B cell (primary cell): ENCODE results near the gene CACNB2.

Source experiments
- CTCF ChIP-seq: fragments of 200-600 bp; IDR thresholded peaks from one replicate; pipeline ENCODE4 v1.8.0; 2022; ENCODE audit warnings: antibody characterized with exemption, mild to moderate bottlenecking
- EZH2 ChIP-seq: IDR thresholded peaks from 2 replicates; pipeline ENCODE4 v1.6.1; 2012; ENCODE audit warnings: borderline replicate concordance, low read depth, mild to moderate bottlenecking, moderate library complexity, low read length; ENCODE audit not compliant: insufficient read depth, poor library complexity, severe bottlenecking

- peak; percentile 42 for TF ChIP-seq CTCF
- no peak for TF ChIP-seq EZH2
Observed at GRCh38 chr10:18214691-18215563, 74.7 kb downstream of the CACNB2 start.
